Measurements from ENCODE around the gene LDLRAD4. TPM values are rescaled to one million over a fixed set of nuclear protein-coding genes. Genes with fewer than 3 reads are reported as not detected.

LDLRAD4 gene
- polyA plus RNA-seq, 1 experiment = not detected

DNA sequence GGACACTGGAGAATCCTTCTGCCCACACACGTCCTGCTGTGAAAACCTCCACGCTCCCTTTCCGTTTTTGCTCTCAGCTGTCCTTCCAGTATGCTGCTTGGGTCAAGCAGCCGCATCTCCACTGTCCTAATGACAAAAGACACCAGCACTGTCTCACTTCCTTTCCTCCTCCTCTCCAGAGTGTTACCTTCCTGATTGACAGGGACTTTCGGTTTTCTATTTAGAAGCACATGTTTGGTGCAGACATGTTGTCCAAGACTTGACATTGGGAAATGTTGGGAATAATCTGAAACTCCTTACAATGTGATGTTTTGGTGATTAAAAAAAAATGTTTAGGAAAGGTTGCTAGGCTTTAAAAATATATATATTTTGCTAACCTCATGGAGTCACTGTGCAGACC is 281.2 kb downstream of the LDLRAD4 start:
- H3K27ac ChIP-seq (ENCODE audit: low read depth, low read length) = no peak overlapping the region
- TF ChIP-seq, protein P1, sequence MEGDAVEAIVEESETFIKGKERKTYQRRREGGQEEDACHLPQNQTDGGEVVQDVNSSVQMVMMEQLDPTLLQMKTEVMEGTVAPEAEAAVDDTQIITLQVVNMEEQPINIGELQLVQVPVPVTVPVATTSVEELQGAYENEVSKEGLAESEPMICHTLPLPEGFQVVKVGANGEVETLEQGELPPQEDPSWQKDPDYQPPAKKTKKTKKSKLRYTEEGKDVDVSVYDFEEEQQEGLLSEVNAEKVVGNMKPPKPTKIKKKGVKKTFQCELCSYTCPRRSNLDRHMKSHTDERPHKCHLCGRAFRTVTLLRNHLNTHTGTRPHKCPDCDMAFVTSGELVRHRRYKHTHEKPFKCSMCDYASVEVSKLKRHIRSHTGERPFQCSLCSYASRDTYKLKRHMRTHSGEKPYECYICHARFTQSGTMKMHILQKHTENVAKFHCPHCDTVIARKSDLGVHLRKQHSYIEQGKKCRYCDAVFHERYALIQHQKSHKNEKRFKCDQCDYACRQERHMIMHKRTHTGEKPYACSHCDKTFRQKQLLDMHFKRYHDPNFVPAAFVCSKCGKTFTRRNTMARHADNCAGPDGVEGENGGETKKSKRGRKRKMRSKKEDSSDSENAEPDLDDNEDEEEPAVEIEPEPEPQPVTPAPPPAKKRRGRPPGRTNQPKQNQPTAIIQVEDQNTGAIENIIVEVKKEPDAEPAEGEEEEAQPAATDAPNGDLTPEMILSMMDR (IDR thresholded peaks at IDR 0.05; ENCODE audit: low read depth, low read length) = no peak
- CTCF ChIA-PET = no interaction called here
- H3K9me3 ChIP-seq (ENCODE audit: control insufficient read depth, insufficient read depth, low read length) = peaks cover 26% of the 10 kb centered on the region
- no peak overlapping the region for H3K4me3 ChIP-seq (ENCODE audit: low read depth, low read length)
- POLR2A ChIA-PET = no interaction called here
- no peak for DNase-seq (ENCODE audit: low read depth, low spot score)
- H3K27me3 ChIP-seq (ENCODE audit: control insufficient read depth, insufficient read depth, low read length) = peaks cover 3% of the 10 kb centered on the region

DNA sequence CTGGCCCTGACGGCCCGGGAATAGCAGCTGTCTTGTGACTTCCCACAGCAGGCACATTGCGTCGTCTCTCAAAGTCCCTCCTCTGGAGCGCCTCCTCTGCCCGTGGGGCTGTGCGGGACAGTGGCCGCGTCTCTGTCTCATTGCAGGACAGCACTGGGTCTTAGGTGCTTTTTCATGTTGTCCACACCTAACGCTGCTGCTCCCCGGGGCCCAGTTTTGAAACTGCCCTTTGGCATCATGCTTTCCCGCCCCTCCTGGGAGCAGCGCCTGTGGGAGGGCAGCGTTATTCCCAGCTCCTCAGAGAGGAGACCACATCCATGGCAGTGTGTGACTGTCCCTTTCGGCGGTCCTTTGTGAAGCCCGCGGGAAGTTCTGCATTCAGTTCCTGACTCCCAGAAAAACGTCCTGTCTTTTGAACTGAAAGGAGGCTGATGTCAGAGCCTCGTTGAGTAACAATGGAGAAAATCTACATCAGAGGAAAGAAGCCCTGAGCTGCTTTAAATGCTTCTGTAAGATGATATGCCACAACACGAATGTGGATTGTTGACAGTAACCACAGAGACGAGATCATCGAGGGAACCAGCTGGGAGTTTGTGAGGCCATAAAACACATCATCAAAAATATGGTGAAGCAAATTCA is 281.8 kb downstream of the LDLRAD4 start:
- Histone ChIP-seq H3K4me3 (ENCODE audit: low read depth, low read length) (no peak overlapping the region), H3K9me3 (ENCODE audit: control insufficient read depth, insufficient read depth, low read length) (peaks cover 26% of the 10 kb centered on the region), H3K27me3 (ENCODE audit: control insufficient read depth, insufficient read depth, low read length) (peaks cover 3% of the 10 kb centered on the region), H3K27ac (ENCODE audit: low read depth, low read length) (no peak overlapping the region)
- ChIA-PET POLR2A (no interaction called here), CTCF (no interaction called here)
- DNase-seq (ENCODE audit: low read depth, low spot score) = no peak
- TF ChIP-seq, protein P1 (IDR thresholded peaks at IDR 0.05; ENCODE audit: low read depth, low read length) = no peak

DNA sequence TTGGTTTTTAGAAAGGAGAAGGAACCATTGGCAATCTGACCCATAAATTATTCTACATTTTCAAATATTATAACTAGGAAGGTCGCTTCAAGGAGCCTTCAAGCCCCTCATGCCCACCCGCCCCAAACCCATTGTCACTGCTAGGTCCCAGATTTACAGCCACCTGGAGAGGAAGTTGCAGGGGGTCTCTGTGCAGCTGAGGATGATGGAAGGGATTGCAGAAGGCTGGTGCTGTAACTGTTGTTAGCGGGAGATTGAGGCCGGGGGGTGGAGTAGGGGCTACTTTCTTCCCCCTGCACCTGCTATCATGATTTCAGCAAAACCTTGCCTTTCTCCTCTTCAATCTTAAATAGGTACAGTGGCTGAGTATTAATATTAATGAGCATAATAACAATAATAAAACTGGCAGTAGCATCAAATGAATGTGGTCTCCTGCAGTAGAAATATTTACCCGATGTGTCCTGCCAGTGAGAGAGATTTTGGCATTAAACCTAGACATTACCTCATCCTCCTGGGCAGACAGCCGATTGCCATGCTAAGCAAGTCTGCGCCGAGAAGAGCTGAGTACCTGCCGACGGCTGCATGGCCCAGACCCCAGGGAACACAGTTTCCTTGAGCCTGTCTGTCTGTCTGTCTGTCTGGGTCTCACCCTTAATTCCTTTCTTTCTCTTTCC is 282.4 kb downstream of the LDLRAD4 start:
- Histone ChIP-seq H3K27me3 (ENCODE audit: control insufficient read depth, insufficient read depth, low read length) (peaks cover 3% of the 10 kb centered on the region), H3K9me3 (ENCODE audit: control insufficient read depth, insufficient read depth, low read length) (peaks cover 26% of the 10 kb centered on the region), H3K27ac (ENCODE audit: low read depth, low read length) (no peak overlapping the region), H3K4me3 (ENCODE audit: low read depth, low read length) (no peak overlapping the region)
- TF ChIP-seq, protein P1 (IDR thresholded peaks at IDR 0.05; ENCODE audit: low read depth, low read length) = no peak
- DNase-seq (ENCODE audit: low read depth, low spot score) = no peak
- ChIA-PET POLR2A (no interaction called here), CTCF (interaction anchor here (1.4 kb wide), 1 partner anchor 378 kb away, joined by 4 read pairs; no protein-coding TSS in a partner anchor)

DNA sequence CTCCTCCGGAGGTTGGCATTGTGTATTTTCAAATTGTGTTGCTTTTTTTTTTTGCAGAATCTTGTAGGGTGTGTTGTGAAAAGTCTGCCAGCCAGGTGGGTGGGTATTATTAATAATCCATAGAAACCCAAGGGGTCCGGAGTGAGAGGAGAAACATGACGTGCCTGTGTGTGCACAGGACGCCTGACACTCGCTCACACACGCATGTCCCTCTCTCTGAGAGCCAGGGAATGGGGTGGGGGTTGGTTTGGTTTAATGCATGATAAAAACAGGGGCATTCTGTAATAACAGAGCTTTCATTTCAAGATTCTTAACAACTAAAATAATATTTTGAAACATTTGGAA is 283.0 kb downstream of the LDLRAD4 start:
- H3K27ac ChIP-seq (ENCODE audit: low read depth, low read length) = no peak overlapping the region
- POLR2A ChIA-PET = no interaction called here
- no peak overlapping the region for H3K4me3 ChIP-seq (ENCODE audit: low read depth, low read length)
- H3K27me3 ChIP-seq (ENCODE audit: control insufficient read depth, insufficient read depth, low read length) = peaks cover 3% of the 10 kb centered on the region
- peaks cover 26% of the 10 kb centered on the region for H3K9me3 ChIP-seq (ENCODE audit: control insufficient read depth, insufficient read depth, low read length)
- DNase-seq (ENCODE audit: low read depth, low spot score) = no peak
- CTCF ChIA-PET = interaction anchor here (1.4 kb wide), 1 partner anchor 378 kb away, joined by 4 read pairs; no protein-coding TSS in a partner anchor
- TF ChIP-seq, protein P1 (IDR thresholded peaks at IDR 0.05; ENCODE audit: low read depth, low read length) = no peak

DNA sequence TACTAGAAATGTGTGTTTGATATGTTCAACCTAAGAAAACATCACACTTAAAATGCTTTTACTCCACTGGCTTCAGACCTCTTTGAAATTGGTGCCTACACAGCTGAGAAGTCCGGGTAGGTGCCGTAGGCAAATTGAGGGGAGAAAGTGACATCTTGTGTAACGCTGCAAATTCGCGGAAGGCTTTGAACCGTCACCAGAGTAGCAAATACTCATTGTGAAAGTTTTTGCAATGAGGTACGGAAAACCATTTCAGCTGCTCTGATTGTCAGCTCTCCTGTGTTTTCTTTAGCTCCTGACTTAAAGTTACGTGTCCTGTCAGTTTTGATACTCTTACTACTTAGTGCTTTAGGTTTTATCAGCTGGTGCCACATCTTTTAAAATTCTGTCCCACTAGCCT is 283.3 kb downstream of the LDLRAD4 start:
- Histone ChIP-seq H3K27ac (ENCODE audit: low read depth, low read length) (no peak overlapping the region), H3K9me3 (ENCODE audit: control insufficient read depth, insufficient read depth, low read length) (peaks cover 26% of the 10 kb centered on the region), H3K4me3 (ENCODE audit: low read depth, low read length) (no peak overlapping the region), H3K27me3 (ENCODE audit: control insufficient read depth, insufficient read depth, low read length) (peaks cover 3% of the 10 kb centered on the region)
- ChIA-PET POLR2A (no interaction called here), CTCF (interaction anchor here (1.4 kb wide), 1 partner anchor 379 kb away, joined by 4 read pairs; no protein-coding TSS in a partner anchor)
- no peak for DNase-seq (ENCODE audit: low read depth, low spot score)
- TF ChIP-seq, protein P1 (IDR thresholded peaks at IDR 0.05; ENCODE audit: low read depth, low read length) = no peak
